Fibroblast of lung (primary cell): ENCODE results near the gene SCAPER. TPM values are rescaled to one million over a fixed set of nuclear protein-coding genes. Genes with fewer than 3 reads are reported as not detected.

Experiments
- DNase-seq, 2 donors: peaks; one replicate each; pipeline versions ENCODE4 v3.0.0 to v3.0.0-alpha.2; 2010; ENCODE audit warnings: low read depth in 2 of 2
- H2AFZ ChIP-seq: 2 replicates; pipeline ENCODE4 v1.5.1; 2012; ENCODE audit warnings: low read length, control low read depth, inconsistent platforms
- H3K27ac ChIP-seq: 2 replicates; pipeline ENCODE4 v1.5.1; 2011; ENCODE audit warnings: low read length, control low read depth; ENCODE audit not compliant: insufficient read depth
- H3K27me3 ChIP-seq: 2 replicates; pipeline ENCODE4 v1.5.1; 2011; ENCODE audit warnings: mild to moderate bottlenecking, low read length; ENCODE audit not compliant: control insufficient read depth, insufficient read depth
- H3K36me3 ChIP-seq: 2 replicates; pipeline ENCODE4 v1.5.1; 2011; ENCODE audit warnings: low read length; ENCODE audit not compliant: control insufficient read depth, insufficient read depth
- H3K4me1 ChIP-seq: 2 replicates; pipeline ENCODE4 v1.5.1; 2011; ENCODE audit warnings: low read length; ENCODE audit not compliant: control insufficient read depth, insufficient read depth; ENCODE audit errors: extremely low read depth
- H3K4me2 ChIP-seq: 2 replicates; pipeline ENCODE4 v1.5.1; 2011; ENCODE audit warnings: low read length, control low read depth; ENCODE audit not compliant: insufficient read depth; ENCODE audit errors: extremely low read depth
- H3K4me3 ChIP-seq, 4 experiments: fragments of 200-600 bp in 1 of 4; sonication (generic) in 1 of 4; replicated peaks in 1 of 4; 2 replicates each; pipeline ENCODE4 v1.5.1; 2011 to 2016; ENCODE audit warnings: low read length in 4 of 4, low read depth in 3 of 4, mild to moderate bottlenecking in 3 of 4, control low read depth in 2 of 4, inconsistent platforms in 1 of 4, mixed read lengths in 1 of 4; ENCODE audit not compliant: insufficient read depth in 1 of 4; ENCODE audit errors: control extremely low read depth in 1 of 4
- H3K79me2 ChIP-seq: 2 replicates; pipeline ENCODE4 v1.5.1; 2012; ENCODE audit warnings: mild to moderate bottlenecking, low read length, inconsistent platforms; ENCODE audit not compliant: control insufficient read depth, insufficient read depth
- H3K9ac ChIP-seq: 2 replicates; pipeline ENCODE4 v1.5.1; 2011; ENCODE audit warnings: mild to moderate bottlenecking, low read length, control low read depth; ENCODE audit not compliant: insufficient read depth
- H3K9me3 ChIP-seq: 2 replicates; pipeline ENCODE4 v1.5.1; 2012; ENCODE audit warnings: low read depth, low read length; ENCODE audit not compliant: control insufficient read depth, insufficient read depth
- H4K20me1 ChIP-seq: 2 replicates; pipeline ENCODE4 v1.5.1; 2011; ENCODE audit warnings: low read length; ENCODE audit not compliant: control insufficient read depth, insufficient read depth; ENCODE audit errors: extremely low read depth
- EZH2 ChIP-seq: IDR thresholded peaks from 2 replicates; pipeline ENCODE4 v1.5.1; 2012; ENCODE audit warnings: low read length, control low read depth, mild to moderate bottlenecking; ENCODE audit errors: missing control alignments
- polyA plus RNA-seq, 2 donors: library from polyadenylated mRNA; depleted of rRNA in 1 of 2; stranded (reverse) in 1 of 2; unstranded in 1 of 2; fragments of >200 nt; gene quantifications; 2 replicates each; pipeline ENCODE4 v1.2.1, GENCODE V29; 2011 to 2012; ENCODE audit warnings: missing spikeins in 1 of 2
- total RNA-seq: library from RNA; depleted of rRNA; stranded (reverse); fragments of >200 nt; gene quantifications from 2 replicates; pipeline ENCODE4 v1.2.1, GENCODE V29; 2014
- TF ChIP-seq, protein P1 (sequence below), 2 donors: IDR thresholded peaks in 1 of 2; conservative IDR thresholded peaks in 1 of 2; 1 replicate in 1 of 2; 2 replicates in 1 of 2; pipeline ENCODE4 v1.5.1; 2011 to 2012; ENCODE audit warnings: low read length in 2 of 2, control low read depth in 1 of 2, inconsistent platforms in 1 of 2, low read depth in 1 of 2, mild to moderate bottlenecking in 1 of 2

The SCAPER gene
- total and polyA plus RNA-seq, 2 donors (not counting 1 experiment from before 2014, with no cell fraction given), result 2.3 to 9.1 TPM

DNA sequence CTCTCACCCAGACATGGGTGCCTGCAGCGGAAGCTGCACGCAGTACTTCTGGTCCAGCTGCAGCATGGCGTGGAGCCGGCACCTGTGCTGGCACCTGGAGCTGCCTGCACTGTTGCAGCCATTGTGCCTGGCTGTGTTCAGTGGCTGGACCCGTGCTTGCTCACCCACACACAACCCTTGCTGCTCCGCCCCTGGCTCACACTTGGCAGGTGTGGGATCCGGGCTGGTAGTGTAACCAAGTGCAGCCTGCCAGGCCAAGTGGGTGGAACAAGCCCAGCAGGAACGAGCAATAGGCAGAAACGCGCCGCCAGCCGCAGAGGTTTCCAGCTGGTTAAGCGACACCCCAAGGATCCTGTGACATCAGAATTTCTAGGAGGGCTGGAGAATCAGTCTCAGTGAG lies 11.2 kb upstream of the SCAPER start:
- Histone ChIP-seq H3K79me2 (no peaks in the 10 kb centered on the region), H3K9me3 (no peaks in the 10 kb centered on the region), H2AFZ (no peak overlapping the region), H3K27me3 (peaks cover 12% of the 10 kb centered on the region), H3K4me2 (no peak overlapping the region), H3K36me3 (no peaks in the 10 kb centered on the region), H4K20me1 (no peaks in the 10 kb centered on the region), H3K4me1 (no peaks in the 10 kb centered on the region), H3K27ac (no peak overlapping the region), H3K9ac (no peak overlapping the region), H3K4me3 (no peak overlapping the region)
- no peak for TF ChIP-seq EZH2
- TF ChIP-seq, protein P1, sequence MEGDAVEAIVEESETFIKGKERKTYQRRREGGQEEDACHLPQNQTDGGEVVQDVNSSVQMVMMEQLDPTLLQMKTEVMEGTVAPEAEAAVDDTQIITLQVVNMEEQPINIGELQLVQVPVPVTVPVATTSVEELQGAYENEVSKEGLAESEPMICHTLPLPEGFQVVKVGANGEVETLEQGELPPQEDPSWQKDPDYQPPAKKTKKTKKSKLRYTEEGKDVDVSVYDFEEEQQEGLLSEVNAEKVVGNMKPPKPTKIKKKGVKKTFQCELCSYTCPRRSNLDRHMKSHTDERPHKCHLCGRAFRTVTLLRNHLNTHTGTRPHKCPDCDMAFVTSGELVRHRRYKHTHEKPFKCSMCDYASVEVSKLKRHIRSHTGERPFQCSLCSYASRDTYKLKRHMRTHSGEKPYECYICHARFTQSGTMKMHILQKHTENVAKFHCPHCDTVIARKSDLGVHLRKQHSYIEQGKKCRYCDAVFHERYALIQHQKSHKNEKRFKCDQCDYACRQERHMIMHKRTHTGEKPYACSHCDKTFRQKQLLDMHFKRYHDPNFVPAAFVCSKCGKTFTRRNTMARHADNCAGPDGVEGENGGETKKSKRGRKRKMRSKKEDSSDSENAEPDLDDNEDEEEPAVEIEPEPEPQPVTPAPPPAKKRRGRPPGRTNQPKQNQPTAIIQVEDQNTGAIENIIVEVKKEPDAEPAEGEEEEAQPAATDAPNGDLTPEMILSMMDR (conservative IDR thresholded peaks at IDR 0.05 in 1 of 2, IDR thresholded peaks at IDR 0.05 in 1 of 2; ENCODE audit: low read depth in 1 of 2, low read length in 2 of 2), result no peak
- DNase-seq, result no peak

DNA sequence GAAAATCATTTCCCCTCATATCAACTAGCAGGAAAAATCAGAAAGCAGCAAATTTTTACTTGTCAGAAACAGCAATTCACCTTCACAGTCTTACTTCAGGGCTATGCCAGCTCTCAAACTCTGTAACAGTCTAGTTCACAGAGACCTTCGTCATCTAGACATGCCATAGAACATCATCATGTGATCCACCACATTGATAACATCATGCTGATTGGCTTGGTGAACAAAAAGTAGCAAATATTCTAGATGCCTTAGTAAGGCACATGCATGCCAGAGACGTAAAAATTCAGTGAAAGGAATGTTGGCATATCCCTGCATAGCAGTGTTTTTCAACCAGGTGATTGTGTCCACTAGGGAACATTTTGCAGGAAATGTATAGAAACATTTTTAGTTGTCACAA lies 8.6 kb upstream of the SCAPER start:
- H3K9ac ChIP-seq, result no peak overlapping the region
- no peak overlapping the region for H3K27ac ChIP-seq
- H4K20me1 ChIP-seq, result no peaks in the 10 kb centered on the region
- no peaks in the 10 kb centered on the region for H3K4me1 ChIP-seq
- no peak for DNase-seq
- H3K4me3 ChIP-seq, result no peak overlapping the region
- no peak overlapping the region for H2AFZ ChIP-seq
- no peaks in the 10 kb centered on the region for H3K79me2 ChIP-seq
- no peaks in the 10 kb centered on the region for H3K9me3 ChIP-seq
- TF ChIP-seq EZH2, result no peak
- TF ChIP-seq, protein P1 (conservative IDR thresholded peaks at IDR 0.05 in 1 of 2, IDR thresholded peaks at IDR 0.05 in 1 of 2; ENCODE audit: low read depth in 1 of 2, low read length in 2 of 2), result no peak
- no peaks in the 10 kb centered on the region for H3K36me3 ChIP-seq
- H3K27me3 ChIP-seq, result peaks cover 8% of the 10 kb centered on the region
- H3K4me2 ChIP-seq, result no peak overlapping the region

DNA sequence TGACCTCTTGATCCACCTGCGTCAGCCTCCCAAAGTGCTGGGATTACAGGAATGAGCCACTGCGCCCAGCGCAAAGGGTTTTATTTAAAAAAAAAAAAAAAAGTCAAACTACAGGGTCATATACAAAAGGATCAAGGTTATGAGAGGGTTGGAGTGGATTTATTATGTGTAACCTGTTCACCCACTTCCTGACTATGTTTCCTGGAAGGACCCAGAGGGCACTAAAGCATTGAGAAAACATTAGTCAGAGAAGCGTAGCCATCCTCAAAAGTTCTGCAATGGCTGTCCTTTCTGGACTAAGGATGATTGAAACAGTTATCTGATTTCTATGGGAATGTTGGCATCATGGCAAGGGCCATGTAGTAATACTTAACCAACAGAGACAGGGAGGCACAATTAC lies 7.3 kb upstream of the SCAPER start:
- H3K9ac ChIP-seq, result no peak overlapping the region
- no peaks in the 10 kb centered on the region for H3K4me1 ChIP-seq
- DNase-seq, result no peak
- no peak overlapping the region for H3K27ac ChIP-seq
- no peak overlapping the region for H3K4me3 ChIP-seq
- H3K4me2 ChIP-seq, result no peak overlapping the region
- TF ChIP-seq, protein P1 (conservative IDR thresholded peaks at IDR 0.05 in 1 of 2, IDR thresholded peaks at IDR 0.05 in 1 of 2; ENCODE audit: low read depth in 1 of 2, low read length in 2 of 2), result no peak
- TF ChIP-seq EZH2, result no peak
- H2AFZ ChIP-seq, result no peak overlapping the region
- H3K9me3 ChIP-seq, result no peaks in the 10 kb centered on the region
- no peaks in the 10 kb centered on the region for H3K79me2 ChIP-seq
- no peaks in the 10 kb centered on the region for H3K36me3 ChIP-seq
- H3K27me3 ChIP-seq, result peaks cover 4% of the 10 kb centered on the region
- no peaks in the 10 kb centered on the region for H4K20me1 ChIP-seq
